HepG2 (cell line): ENCODE measurements around the gene GNGT2. TPM values are rescaled to one million over a fixed set of nuclear protein-coding genes. Genes with fewer than 3 reads are reported as not detected.

Experiments
- ATAC-seq: fragments of 200-7000 bp; cut with Tn5 transposase; 3 replicates; pipeline ENCODE4 v1.9.1; 2020; ENCODE audit warnings: mild to moderate bottlenecking, moderate library complexity
- BruUV-seq: library from RNA; stranded (reverse); fragments of 400-500 nt; replicated peaks from 2 replicates; lab custom pipeline; 2021; lab: Mats Ljungman, UMichigan
- CTCF ChIA-PET: fragments of 300-600 bp; formaldehyde crosslinking; extraction: SDS; loops from one replicate; lab custom pipeline; 2021; ENCODE audit warnings: low total read pairs, inconsistent platforms, low intra/inter-chr PET ratio; lab: Yijun Ruan, JAX
- POLR2A ChIA-PET: fragments of 350-600 bp; sonication (Branson Sonifier 250); formaldehyde crosslinking; loops from one replicate; lab custom pipeline; 2020; ENCODE audit warnings: antibody characterized with exemption, inconsistent platforms; lab: Yijun Ruan, JAX
- DNase-seq: peaks from one replicate; pipeline ENCODE4 v3.0.0-alpha.2; 2015; ENCODE audit warnings: low spot score
- FAIRE-seq: peaks from 3 replicates; lab custom pipeline; 2011; peaks lifted over from hg19 to GRCh38; lab: Jason Lieb, UNC
- H2AFZ ChIP-seq: one replicate; pipeline ENCODE4 v1.6.1; 2011; ENCODE audit warnings: low read length, inconsistent platforms
- H3K27ac ChIP-seq: fragments of 300-600 bp; 3 replicates; pipeline ENCODE4 v1.8.0; 2011; ENCODE audit warnings: mixed run types, mild to moderate bottlenecking, mixed read lengths, low read length, inconsistent platforms; ENCODE audit not compliant: insufficient read depth; ENCODE audit errors: extremely low read length
- H3K27me3 ChIP-seq, 2 experiments: fragments of 200-600 bp in 1 of 2; 2 replicates in 1 of 2; 3 replicates in 1 of 2; pipeline versions ENCODE4 v1.6.0 to v1.8.0; 2011; ENCODE audit warnings: low read length in 2 of 2, mild to moderate bottlenecking in 2 of 2, moderate library complexity in 2 of 2, inconsistent platforms in 1 of 2; ENCODE audit not compliant: insufficient read depth in 2 of 2, control insufficient read depth in 1 of 2
- H3K36me3 ChIP-seq, 2 experiments: fragments of 200-600 bp in 1 of 2; replicated peaks in 1 of 2; 2 replicates in 1 of 2; 3 replicates in 1 of 2; pipeline versions ENCODE4 v1.5.1 to v1.8.0; 2011; ENCODE audit warnings: low read length in 2 of 2, inconsistent platforms in 1 of 2; ENCODE audit not compliant: insufficient read depth in 2 of 2, control insufficient read depth in 1 of 2
- H3K4me1 ChIP-seq: 2 replicates; pipeline ENCODE4 v1.5.1; 2012; ENCODE audit warnings: low read length, inconsistent platforms; ENCODE audit not compliant: insufficient read depth
- H3K4me2 ChIP-seq: 2 replicates; pipeline ENCODE4 v1.6.0; 2011; ENCODE audit warnings: low read depth, low read length, inconsistent platforms
- H3K4me3 ChIP-seq, 3 experiments: fragments of 200-600 bp in 1 of 3; sonication (generic), shearing (Covaris generic) in 1 of 3; replicated peaks in 1 of 3; 2 replicates each; pipeline ENCODE4 v1.5.1; 2011 to 2016; ENCODE audit warnings: low read length in 3 of 3, inconsistent platforms in 2 of 3, low read depth in 2 of 3, mild to moderate bottlenecking in 2 of 3, control low read depth in 1 of 3, mixed read lengths in 1 of 3; ENCODE audit not compliant: insufficient read depth in 1 of 3
- H3K79me2 ChIP-seq: one replicate; pipeline ENCODE4 v1.6.1; 2011; ENCODE audit warnings: low read length, inconsistent platforms; ENCODE audit not compliant: insufficient read depth
- H3K9ac ChIP-seq: 2 replicates; pipeline ENCODE4 v1.6.0; 2011; ENCODE audit warnings: mild to moderate bottlenecking, low read depth, low read length, inconsistent platforms; ENCODE audit not compliant: insufficient read depth
- H3K9me3 ChIP-seq: 2 replicates; pipeline ENCODE4 v1.5.1; 2012; ENCODE audit warnings: mild to moderate bottlenecking, low read length
- H4K20me1 ChIP-seq: 2 replicates; pipeline ENCODE4 v1.6.0; 2011; ENCODE audit warnings: inconsistent platforms, mild to moderate bottlenecking, low read length, moderate library complexity; ENCODE audit not compliant: insufficient read depth
- CENPX ChIP-seq: sonication (generic); formaldehyde crosslinking; IDR thresholded peaks from 2 replicates; pipeline ENCODE4 v1.9.0; 2021; ENCODE audit warnings: mild to moderate bottlenecking, missing genetic modification reagents, moderate library complexity
- HOXA7 ChIP-seq: sonication (generic); formaldehyde crosslinking; IDR thresholded peaks from 2 replicates; pipeline ENCODE4 v1.8.1; 2022; ENCODE audit warnings: mild to moderate bottlenecking, missing genetic modification reagents, moderate library complexity
- MED1 ChIP-seq: sonication (generic); formaldehyde crosslinking; IDR thresholded peaks from 2 replicates; pipeline ENCODE4 v1.4.0; 2020; ENCODE audit warnings: missing genetic modification reagents
- MXI1 ChIP-seq: IDR thresholded peaks from 3 replicates; pipeline ENCODE4 v1.6.1; 2012; ENCODE audit warnings: low read depth, low read length, inconsistent platforms, borderline replicate concordance
- REL ChIP-seq: sonication (generic); formaldehyde crosslinking; conservative IDR thresholded peaks from 2 replicates; pipeline ENCODE4 v1.8.0; 2022; ENCODE audit warnings: mild to moderate bottlenecking, missing genetic modification reagents, moderate library complexity
- SIX4 ChIP-seq: sonication (generic); formaldehyde crosslinking; IDR thresholded peaks from 2 replicates; pipeline ENCODE4 v1.4.0; 2020; ENCODE audit warnings: missing genetic modification reagents
- SP1 ChIP-seq, 2 experiments: fragments of 450-650 bp in 1 of 2; sonication (generic) in 1 of 2; formaldehyde crosslinking in 1 of 2; IDR thresholded peaks; 2 replicates each; pipeline versions ENCODE4 v1.4.0 to v1.6.1; 2016 to 2020; ENCODE audit warnings: missing genetic modification reagents in 1 of 2
- SRSF1 ChIP-seq: fragments of 200-400 bp; formaldehyde crosslinking; optimal IDR thresholded peaks from 2 replicates; pipeline ENCODE3; 2017; ENCODE audit warnings: mild to moderate bottlenecking, low read depth, low read length, moderate library complexity
- SSRP1 ChIP-seq: IDR thresholded peaks from 2 replicates; pipeline ENCODE4 v1.6.1; 2016; ENCODE audit warnings: control low read depth
- ZFP37 ChIP-seq: sonication (generic); formaldehyde crosslinking; IDR thresholded peaks from 2 replicates; pipeline ENCODE4 v1.4.0; 2020; ENCODE audit warnings: missing genetic modification reagents, borderline replicate concordance
- ZFP90 ChIP-seq: sonication (generic); formaldehyde crosslinking; IDR thresholded peaks from 2 replicates; pipeline ENCODE4 v1.8.0; 2022; ENCODE audit warnings: missing genetic modification reagents, mild to moderate bottlenecking, inconsistent platforms, borderline replicate concordance
- ZNF3 ChIP-seq: IDR thresholded peaks from 2 replicates; pipeline ENCODE4 v1.7.0; 2017; ENCODE audit warnings: inconsistent platforms
- ZNF326 ChIP-seq: sonication (generic); formaldehyde crosslinking; IDR thresholded peaks from 2 replicates; pipeline ENCODE4 v1.4.0; 2020; ENCODE audit warnings: missing genetic modification reagents, borderline replicate concordance
- ZNF431 ChIP-seq: sonication (generic); formaldehyde crosslinking; IDR thresholded peaks from 2 replicates; pipeline ENCODE4 v1.9.0; 2022; ENCODE audit warnings: missing genetic modification reagents, low read depth, mild to moderate bottlenecking, borderline replicate concordance
- ZNF720 ChIP-seq: sonication (generic); formaldehyde crosslinking; IDR thresholded peaks from 2 replicates; pipeline ENCODE4 v1.4.0; 2020; ENCODE audit warnings: missing genetic modification reagents
- ZNF850 ChIP-seq: sonication (generic); formaldehyde crosslinking; conservative IDR thresholded peaks from 2 replicates; pipeline ENCODE4 v1.9.0; 2021; ENCODE audit warnings: mild to moderate bottlenecking, missing genetic modification reagents
- ZSCAN29 ChIP-seq: sonication (generic); formaldehyde crosslinking; conservative IDR thresholded peaks from 2 replicates; pipeline ENCODE4 v1.4.0; 2020; ENCODE audit warnings: mild to moderate bottlenecking, missing genetic modification reagents
- WGBS: methylation state at CpG from one replicate; pipeline ENCODE4 v1.1.6; 2017; ENCODE audit warnings: low lambda C conversion rate; 5-methylcytosine and 5-hydroxymethylcytosine counted together
- in situ Hi-C: cut with HindIII; loops from 2 replicates; pipeline ENCODE4 v1.10.0; 2017; ENCODE audit warnings: low pct_unique_long_range_greater_than_20kb; ENCODE audit not compliant: extremely low pct_ligation_motif_present
- intact Hi-C: fragments of 100-400 bp; cut with micrococcal nuclease; formaldehyde crosslinking; loops from one replicate; pipeline ENCODE4 v1.10.0; 2022; ENCODE audit not compliant: unreplicated experiment
- polyA plus RNA-seq, 8 experiments: library from polyadenylated mRNA; depleted of rRNA in 3 of 8; stranded (reverse) in 7 of 8; unstranded in 1 of 8; fragments of >200 nt; fragmentation: Illumina TruSeq in 4 of 8; extraction: Trizol in 4 of 8; gene quantifications; 2 replicates each; pipeline versions ENCODE4 v1.2.1 to v1.2.3, GENCODE V29; 2011 to 2016; ENCODE audit warnings: low read depth in 4 of 8, missing spikeins in 1 of 8, mixed read lengths in 1 of 8; ENCODE audit not compliant: insufficient read depth in 1 of 8
- total RNA-seq, 5 experiments: library from RNA; depleted of rRNA; stranded (reverse); fragments of >200 nt; fragmentation: Illumina TruSeq; extraction: Trizol; gene quantifications; 2 replicates each; pipeline ENCODE4 v1.2.3, GENCODE V29; 2016; ENCODE audit warnings: low read depth in 1 of 5
- TF ChIP-seq, protein P1 (sequence below): sonication (generic); formaldehyde crosslinking; IDR thresholded peaks from 2 replicates; pipeline ENCODE4 v1.5.0; 2020; ENCODE audit warnings: missing genetic modification reagents
- TF ChIP-seq, protein P2 (sequence below): sonication (generic); formaldehyde crosslinking; IDR thresholded peaks from 2 replicates; pipeline ENCODE4 v1.8.1; 2023; ENCODE audit warnings: mild to moderate bottlenecking, inconsistent platforms, moderate library complexity, missing genetic modification reagents, borderline replicate concordance

GNGT2 gene
- total and polyA plus RNA-seq, 2 of the 13 experiments (the other 11 are each of a cell fraction or from before 2014, with no cell fraction given): not detected

- peaks cover 0 to 2% of the 10 kb centered on the region in 2 experiments; a peak in 1 of 5 replicates for H3K27me3 ChIP-seq
- CTCF ChIA-PET: no interaction called here
- peak; percentile 71 for ATAC-seq
- H3K9ac ChIP-seq: peak overlapping the region; percentile 84
- in situ Hi-C loops (no loop called here), intact Hi-C loops (loop anchor here (1.0 to 5.0 kb wide), 3 partner anchors 85 to 299 kb away; partner anchors contain the start of gene ATP5MC1)
- TSS peak; percentile 62 for BruUV-seq
- peak overlapping the region; percentile 75 to 80 (median 76) for H3K4me3 ChIP-seq
- WGBS: 1% methylated on average over 44 of the region's 53 CpGs
- DNase-seq: peak; percentile 90
- H2AFZ ChIP-seq: peak overlapping the region; percentile 82
- POLR2A ChIA-PET: interaction anchor here (0.7 to 3.1 kb wide), 12 partner anchors 8 to 572 kb away, joined by 3 to 16 read pairs (median 4); partner anchors contain the start of genes ATP5MC1, FAM117A and PHB1
- H3K4me2 ChIP-seq: peak overlapping the region; percentile 77
- peaks cover 18% of the 10 kb centered on the region for H3K4me1 ChIP-seq
- no peaks in the 10 kb centered on the region for H3K9me3 ChIP-seq
- H3K27ac ChIP-seq: peak overlapping the region; percentile 88
- H4K20me1 ChIP-seq: no peaks in the 10 kb centered on the region
- H3K36me3 ChIP-seq: no peaks in the 10 kb centered on the region
- no peaks in the 10 kb centered on the region for H3K79me2 ChIP-seq
- FAIRE-seq: peak; percentile 73
- TF ChIP-seq ZNF3 (CRISPR knock-in tag): 0 out of 2 replicates have a peak, but pooled peaks have one; percentile 16
- TF ChIP-seq SSRP1 (CRISPR knock-in tag): peak; percentile 98
- peak; percentile 58; the same call in 2 of the 3 replicates for TF ChIP-seq MXI1
- TF ChIP-seq ZNF431 (CRISPR knock-in tag): peak; percentile 46; the same call in 1 of the 2 replicates
- TF ChIP-seq ZNF850 (CRISPR knock-in tag): no peak
- TF ChIP-seq, protein P1, sequence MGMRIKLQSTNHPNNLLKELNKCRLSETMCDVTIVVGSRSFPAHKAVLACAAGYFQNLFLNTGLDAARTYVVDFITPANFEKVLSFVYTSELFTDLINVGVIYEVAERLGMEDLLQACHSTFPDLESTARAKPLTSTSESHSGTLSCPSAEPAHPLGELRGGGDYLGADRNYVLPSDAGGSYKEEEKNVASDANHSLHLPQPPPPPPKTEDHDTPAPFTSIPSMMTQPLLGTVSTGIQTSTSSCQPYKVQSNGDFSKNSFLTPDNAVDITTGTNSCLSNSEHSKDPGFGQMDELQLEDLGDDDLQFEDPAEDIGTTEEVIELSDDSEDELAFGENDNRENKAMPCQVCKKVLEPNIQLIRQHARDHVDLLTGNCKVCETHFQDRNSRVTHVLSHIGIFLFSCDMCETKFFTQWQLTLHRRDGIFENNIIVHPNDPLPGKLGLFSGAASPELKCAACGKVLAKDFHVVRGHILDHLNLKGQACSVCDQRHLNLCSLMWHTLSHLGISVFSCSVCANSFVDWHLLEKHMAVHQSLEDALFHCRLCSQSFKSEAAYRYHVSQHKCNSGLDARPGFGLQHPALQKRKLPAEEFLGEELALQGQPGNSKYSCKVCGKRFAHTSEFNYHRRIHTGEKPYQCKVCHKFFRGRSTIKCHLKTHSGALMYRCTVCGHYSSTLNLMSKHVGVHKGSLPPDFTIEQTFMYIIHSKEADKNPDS: peak; percentile 40; the same call in 1 of the 2 replicates
- peak; percentile 67 for TF ChIP-seq MED1
- no peak for TF ChIP-seq CENPX (CRISPR knock-in tag)
- peak; percentile 93 for TF ChIP-seq ZSCAN29
- TF ChIP-seq REL (CRISPR knock-in tag): peak; percentile 63; the same call in 1 of the 2 replicates
- TF ChIP-seq SRSF1: peak; percentile 49
- no peak for TF ChIP-seq HOXA7 (CRISPR knock-in tag)
- TF ChIP-seq, protein P2, sequence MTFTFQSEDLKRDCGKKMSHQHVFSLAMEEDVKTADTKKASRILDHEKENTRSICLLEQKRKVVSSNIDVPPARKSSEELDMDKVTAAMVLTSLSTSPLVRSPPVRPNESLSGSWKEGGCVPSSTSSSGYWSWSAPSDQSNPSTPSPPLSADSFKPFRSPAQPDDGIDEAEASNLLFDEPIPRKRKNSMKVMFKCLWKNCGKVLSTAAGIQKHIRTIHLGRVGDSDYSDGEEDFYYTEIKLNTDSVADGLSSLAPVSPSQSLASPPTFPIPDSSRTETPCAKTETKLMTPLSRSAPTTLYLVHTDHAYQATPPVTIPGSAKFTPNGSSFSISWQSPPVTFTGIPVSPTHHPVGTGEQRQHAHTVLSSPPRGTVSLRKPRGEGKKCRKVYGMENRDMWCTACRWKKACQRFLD (CRISPR knock-in tag): peak; percentile 97; the same call in 1 of the 2 replicates
- TF ChIP-seq ZFP90 (CRISPR knock-in tag): peak; percentile 82
- TF ChIP-seq SP1 (IDR thresholded peaks at IDR 0.05): no peak
- no peak; the same call in 1 of the 2 replicates for TF ChIP-seq SP1 (CRISPR knock-in tag; IDR thresholded peaks at IDR 0.05)
- TF ChIP-seq ZNF720: no peak
- TF ChIP-seq ZFP37 (CRISPR knock-in tag): peak; percentile 78; the same call in 1 of the 2 replicates
- 0 out of 2 replicates have a peak, but pooled peaks have one; percentile 51 for TF ChIP-seq SIX4
- TF ChIP-seq ZNF326 (CRISPR knock-in tag): no peak
Measured at GRCh38 chr17:49191917-49192741, 18.2 kb downstream of the GNGT2 start.
